OCI-LY3 (cell line): Measurements from ENCODE around the gene KCNMA1.

Experiments
- H2AFZ ChIP-seq: fragments of 200-600, 300-600 bp; shearing (Covaris generic); 2 replicates; pipeline ENCODE4 v1.6.0; 2014; ENCODE audit warnings: antibody characterized with exemption, low read depth, low read length
- H3K27ac ChIP-seq: fragments of 200-600, 300-600 bp; sonication (generic); 2 replicates; pipeline ENCODE4 v1.5.1; 2014; ENCODE audit warnings: mild to moderate bottlenecking, low read length, moderate library complexity, mixed read lengths
- H3K27me3 ChIP-seq: fragments of 200-600, 300-600 bp; sonication (generic); 2 replicates; pipeline ENCODE4 v1.6.1; 2014; ENCODE audit warnings: low read depth, low read length, mixed read lengths
- H3K36me3 ChIP-seq: fragments of 200-600, 300-600 bp; sonication (generic); replicated peaks from 2 replicates; pipeline ENCODE3; 2014; ENCODE audit warnings: low read depth, low read length, mixed read lengths
- H3K4me1 ChIP-seq: fragments of 300-600, 200-600 bp; sonication (generic); 2 replicates; pipeline ENCODE4 v1.6.1; 2014; ENCODE audit warnings: low read length, mixed read lengths
- H3K4me2 ChIP-seq: fragments of 200-600, 300-600 bp; sonication (generic); 2 replicates; pipeline ENCODE4 v1.6.1; 2014; ENCODE audit warnings: low read length, mixed read lengths
- H3K4me3 ChIP-seq: fragments of 300-600, 200-600 bp; sonication (generic); 2 replicates; pipeline ENCODE4 v1.5.1; 2014; ENCODE audit warnings: antibody characterized with exemption, mild to moderate bottlenecking, low read length, moderate library complexity
- H3K79me2 ChIP-seq: fragments of 300-600, 200-600 bp; shearing (Covaris generic); 2 replicates; pipeline ENCODE4 v1.6.1; 2014; ENCODE audit warnings: mild to moderate bottlenecking, low read length, mixed read lengths
- H3K9ac ChIP-seq: fragments of 300-600, 200-600 bp; shearing (Covaris generic); 2 replicates; pipeline ENCODE4 v1.6.0; 2014; ENCODE audit warnings: mild to moderate bottlenecking, low read length, moderate library complexity
- H3K9me3 ChIP-seq: fragments of 200-600, 300-600 bp; shearing (Covaris generic); 2 replicates; pipeline ENCODE4 v1.6.1; 2014; ENCODE audit warnings: low read length, mixed read lengths; ENCODE audit not compliant: insufficient read depth
- H4K20me1 ChIP-seq: fragments of 200-600, 300-600 bp; sonication (generic); 2 replicates; pipeline ENCODE4 v1.6.1; 2016; ENCODE audit warnings: low read length, mixed read lengths; ENCODE audit not compliant: insufficient read depth
- EZH2phosphoT487 ChIP-seq: fragments of 200-600 bp; shearing (Covaris generic); IDR thresholded peaks from 2 replicates; pipeline ENCODE4 v1.6.1; 2018; ENCODE audit warnings: antibody characterized with exemption, mixed run types, low read depth
- TF ChIP-seq, protein P1 (sequence below): fragments of 200-600, 300-600 bp; sonication (generic); IDR thresholded peaks from 2 replicates; pipeline ENCODE4 v1.5.1; 2014; ENCODE audit warnings: antibody characterized with exemption, low read length, low read depth

Gene KCNMA1

DNA sequence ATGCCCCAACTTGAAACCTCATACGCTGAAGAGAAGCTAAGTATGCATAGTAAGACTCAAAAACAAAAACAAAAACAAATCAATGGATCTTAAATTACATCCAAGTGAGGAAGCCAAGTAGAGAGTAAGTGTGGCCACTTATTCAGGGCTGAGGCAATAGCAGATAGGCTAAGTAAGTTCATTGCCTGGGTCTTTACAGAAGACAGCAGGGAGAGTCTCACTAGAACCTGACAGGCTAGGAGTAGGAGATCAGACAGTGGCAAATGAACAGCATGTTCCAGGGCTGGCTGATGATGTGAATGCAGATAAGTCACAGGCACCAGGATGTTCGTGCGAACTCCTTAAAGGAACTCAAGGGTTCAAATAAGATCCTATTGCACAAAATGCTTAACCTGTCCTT lies 568.6 kb downstream of the KCNMA1 start:
- Histone ChIP-seq H3K27ac (no peak overlapping the region), H3K36me3 (peaks cover 9% of the 10 kb centered on the region), H3K4me3 (no peak overlapping the region), H3K9ac (no peak overlapping the region), H3K79me2 (no peaks in the 10 kb centered on the region), H3K9me3 (no peaks in the 10 kb centered on the region), H3K27me3 (no peaks in the 10 kb centered on the region), H2AFZ (no peak overlapping the region), H3K4me2 (no peak overlapping the region), H3K4me1 (no peaks in the 10 kb centered on the region), H4K20me1 (no peaks in the 10 kb centered on the region)
- no peak for TF ChIP-seq EZH2phosphoT487
- TF ChIP-seq, protein P1, sequence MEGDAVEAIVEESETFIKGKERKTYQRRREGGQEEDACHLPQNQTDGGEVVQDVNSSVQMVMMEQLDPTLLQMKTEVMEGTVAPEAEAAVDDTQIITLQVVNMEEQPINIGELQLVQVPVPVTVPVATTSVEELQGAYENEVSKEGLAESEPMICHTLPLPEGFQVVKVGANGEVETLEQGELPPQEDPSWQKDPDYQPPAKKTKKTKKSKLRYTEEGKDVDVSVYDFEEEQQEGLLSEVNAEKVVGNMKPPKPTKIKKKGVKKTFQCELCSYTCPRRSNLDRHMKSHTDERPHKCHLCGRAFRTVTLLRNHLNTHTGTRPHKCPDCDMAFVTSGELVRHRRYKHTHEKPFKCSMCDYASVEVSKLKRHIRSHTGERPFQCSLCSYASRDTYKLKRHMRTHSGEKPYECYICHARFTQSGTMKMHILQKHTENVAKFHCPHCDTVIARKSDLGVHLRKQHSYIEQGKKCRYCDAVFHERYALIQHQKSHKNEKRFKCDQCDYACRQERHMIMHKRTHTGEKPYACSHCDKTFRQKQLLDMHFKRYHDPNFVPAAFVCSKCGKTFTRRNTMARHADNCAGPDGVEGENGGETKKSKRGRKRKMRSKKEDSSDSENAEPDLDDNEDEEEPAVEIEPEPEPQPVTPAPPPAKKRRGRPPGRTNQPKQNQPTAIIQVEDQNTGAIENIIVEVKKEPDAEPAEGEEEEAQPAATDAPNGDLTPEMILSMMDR = no peak

DNA sequence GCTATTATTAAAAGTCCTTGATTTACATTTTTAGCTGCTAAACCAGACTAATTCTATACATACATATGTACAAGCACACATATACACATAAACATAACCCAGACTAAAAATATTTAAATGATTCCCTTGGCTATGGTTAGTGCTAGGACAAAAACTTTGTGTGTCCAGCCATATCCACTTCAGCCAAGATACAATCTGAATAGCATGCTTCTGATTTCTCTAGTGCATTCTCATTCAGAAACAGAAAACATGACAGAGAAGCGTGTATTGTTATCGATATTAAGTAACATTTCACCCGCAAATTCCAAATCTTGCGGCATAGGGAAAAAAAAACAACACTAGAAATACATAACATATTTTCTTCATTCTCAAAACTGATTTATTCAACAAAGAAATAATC lies 569.3 kb downstream of the KCNMA1 start:
- Histone ChIP-seq H3K9ac (no peak overlapping the region), H3K36me3 (peaks cover 9% of the 10 kb centered on the region)

DNA sequence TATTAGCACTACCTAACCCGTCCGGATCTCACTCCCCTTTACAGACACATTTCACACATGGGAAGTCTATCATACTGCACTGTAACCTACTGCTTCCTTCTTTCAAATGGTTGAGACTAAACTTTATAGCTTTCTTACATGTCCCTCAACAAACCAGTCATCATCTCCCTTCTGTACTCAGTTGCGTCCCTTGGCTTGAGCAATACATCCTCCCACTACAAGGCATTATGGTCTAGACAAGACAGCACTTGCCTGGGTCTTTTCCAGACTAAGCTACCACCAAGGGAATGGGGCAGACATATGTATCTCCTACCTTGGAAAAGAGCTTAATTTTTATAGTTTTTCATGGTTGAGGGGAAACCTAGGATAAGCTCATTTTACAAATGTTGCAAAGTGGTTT lies 575.2 kb downstream of the KCNMA1 start:
- no peaks in the 10 kb centered on the region for H4K20me1 ChIP-seq
- H3K4me1 ChIP-seq = no peaks in the 10 kb centered on the region
- no peak overlapping the region for H3K4me3 ChIP-seq
- no peak overlapping the region for H2AFZ ChIP-seq
- TF ChIP-seq, protein P1 = no peak
- TF ChIP-seq EZH2phosphoT487 = no peak
- H3K36me3 ChIP-seq = no peaks in the 10 kb centered on the region
- no peak overlapping the region for H3K9ac ChIP-seq
- no peaks in the 10 kb centered on the region for H3K27me3 ChIP-seq
- H3K27ac ChIP-seq = no peak overlapping the region
- H3K79me2 ChIP-seq = no peaks in the 10 kb centered on the region
- no peak overlapping the region for H3K4me2 ChIP-seq
- no peaks in the 10 kb centered on the region for H3K9me3 ChIP-seq

More for the DNA sequence above, 569.3 kb downstream of the KCNMA1 start:
- no peak overlapping the region for H3K27ac ChIP-seq
- no peak overlapping the region for H3K4me3 ChIP-seq
- TF ChIP-seq, protein P1 = no peak
- no peak for TF ChIP-seq EZH2phosphoT487
- no peaks in the 10 kb centered on the region for H4K20me1 ChIP-seq
- H3K79me2 ChIP-seq = no peaks in the 10 kb centered on the region
- H3K27me3 ChIP-seq = no peaks in the 10 kb centered on the region
- no peak overlapping the region for H3K4me2 ChIP-seq
- H2AFZ ChIP-seq = no peak overlapping the region
- H3K9me3 ChIP-seq = no peaks in the 10 kb centered on the region
- no peaks in the 10 kb centered on the region for H3K4me1 ChIP-seq

DNA sequence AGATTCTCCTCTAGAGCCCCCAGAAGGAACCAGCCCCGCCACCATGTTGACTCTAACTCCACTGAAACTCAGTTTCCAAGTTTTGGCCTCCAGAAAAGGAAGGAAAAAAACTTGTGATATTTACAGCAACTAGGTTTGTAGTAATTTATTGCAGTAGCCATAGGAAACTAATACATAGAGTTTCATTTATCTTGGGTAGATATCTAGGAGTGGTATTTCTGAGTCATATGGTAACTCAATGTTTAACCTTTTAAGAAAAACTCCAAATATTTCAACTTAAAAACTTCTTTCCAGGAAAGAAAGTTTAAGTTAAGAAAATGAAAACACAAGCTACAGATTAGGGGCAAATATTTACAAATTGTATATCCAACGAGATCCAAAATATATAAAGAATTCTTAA lies 576.7 kb downstream of the KCNMA1 start:
- no peaks in the 10 kb centered on the region for H3K79me2 ChIP-seq
- no peaks in the 10 kb centered on the region for H3K36me3 ChIP-seq
- no peak overlapping the region for H2AFZ ChIP-seq
- no peaks in the 10 kb centered on the region for H3K4me1 ChIP-seq
- no peaks in the 10 kb centered on the region for H3K9me3 ChIP-seq
- no peaks in the 10 kb centered on the region for H3K27me3 ChIP-seq
- no peak overlapping the region for H3K4me2 ChIP-seq
- no peaks in the 10 kb centered on the region for H4K20me1 ChIP-seq
- TF ChIP-seq, protein P1 = no peak
- no peak for TF ChIP-seq EZH2phosphoT487
- no peak overlapping the region for H3K27ac ChIP-seq
- H3K4me3 ChIP-seq = no peak overlapping the region
- no peak overlapping the region for H3K9ac ChIP-seq
